ENCODE measurements around the gene ACTR5.

Gene ACTR5

DNA sequence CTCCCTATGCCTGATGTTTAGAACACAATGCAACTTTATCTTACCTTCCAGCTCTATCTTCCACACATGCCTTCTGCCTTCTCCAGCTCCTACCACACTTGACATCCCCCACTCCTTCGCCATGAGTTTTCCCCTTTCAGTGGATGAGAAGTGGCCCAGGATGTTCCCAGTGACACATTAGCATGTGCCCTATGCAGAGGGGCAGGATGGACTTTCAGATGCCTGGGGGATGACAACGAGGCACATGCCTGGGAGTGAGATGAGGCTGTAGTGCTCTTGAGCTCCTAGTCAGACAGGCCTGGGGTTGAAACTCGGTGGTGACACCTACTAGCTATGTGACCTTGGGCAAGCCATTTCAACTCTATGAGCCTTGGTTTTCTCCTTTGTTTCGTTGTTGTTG is 44.1 kb upstream of the ACTR5 start:
- DNase-seq (ENCODE audit: low spot score) (peak; percentile 60), ATAC-seq (ENCODE audit: low read depth) (no peak)
- H3K36me3 ChIP-seq (ENCODE audit: low read depth), result no peaks in the 10 kb centered on the region
- H3K9me3 ChIP-seq (ENCODE audit: severe bottlenecking), result no peaks in the 10 kb centered on the region
- TF ChIP-seq, protein P1, sequence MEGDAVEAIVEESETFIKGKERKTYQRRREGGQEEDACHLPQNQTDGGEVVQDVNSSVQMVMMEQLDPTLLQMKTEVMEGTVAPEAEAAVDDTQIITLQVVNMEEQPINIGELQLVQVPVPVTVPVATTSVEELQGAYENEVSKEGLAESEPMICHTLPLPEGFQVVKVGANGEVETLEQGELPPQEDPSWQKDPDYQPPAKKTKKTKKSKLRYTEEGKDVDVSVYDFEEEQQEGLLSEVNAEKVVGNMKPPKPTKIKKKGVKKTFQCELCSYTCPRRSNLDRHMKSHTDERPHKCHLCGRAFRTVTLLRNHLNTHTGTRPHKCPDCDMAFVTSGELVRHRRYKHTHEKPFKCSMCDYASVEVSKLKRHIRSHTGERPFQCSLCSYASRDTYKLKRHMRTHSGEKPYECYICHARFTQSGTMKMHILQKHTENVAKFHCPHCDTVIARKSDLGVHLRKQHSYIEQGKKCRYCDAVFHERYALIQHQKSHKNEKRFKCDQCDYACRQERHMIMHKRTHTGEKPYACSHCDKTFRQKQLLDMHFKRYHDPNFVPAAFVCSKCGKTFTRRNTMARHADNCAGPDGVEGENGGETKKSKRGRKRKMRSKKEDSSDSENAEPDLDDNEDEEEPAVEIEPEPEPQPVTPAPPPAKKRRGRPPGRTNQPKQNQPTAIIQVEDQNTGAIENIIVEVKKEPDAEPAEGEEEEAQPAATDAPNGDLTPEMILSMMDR (IDR thresholded peaks at IDR 0.05; ENCODE audit: poor library complexity, severe bottlenecking), result no peak
- H3K4me1 ChIP-seq (ENCODE audit: insufficient read depth, poor library complexity, severe bottlenecking), result no peaks in the 10 kb centered on the region
- H3K4me3 ChIP-seq (ENCODE audit: severe bottlenecking), result no peak overlapping the region
- peaks cover 83% of the 10 kb centered on the region for H3K27me3 ChIP-seq (ENCODE audit: insufficient read depth, poor library complexity, severe bottlenecking)
- no peak overlapping the region for H3K27ac ChIP-seq (ENCODE audit: poor library complexity, severe bottlenecking)

DNA sequence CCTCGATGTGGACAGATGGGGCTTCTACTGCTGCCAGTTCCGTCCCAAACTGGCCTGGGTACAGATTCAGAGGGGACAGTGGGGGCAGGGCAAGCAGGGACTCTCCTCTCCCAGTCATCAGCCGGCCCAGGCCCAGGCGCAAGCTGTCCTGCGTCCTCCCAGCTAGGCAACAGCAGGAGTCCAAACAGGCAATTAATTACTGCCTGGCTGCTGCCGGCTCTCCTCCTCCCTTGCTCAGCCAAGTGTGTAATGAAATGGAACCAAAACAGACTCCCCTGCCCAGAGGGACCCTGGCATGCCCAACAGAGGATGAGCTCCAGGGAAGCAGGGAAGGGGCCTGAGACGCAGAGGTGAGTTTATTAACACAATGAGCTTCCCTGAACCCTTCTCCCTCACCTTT is 41.8 kb upstream of the ACTR5 start:
- Histone ChIP-seq H3K4me1 (ENCODE audit: insufficient read depth, poor library complexity, severe bottlenecking) (no peaks in the 10 kb centered on the region), H3K9me3 (ENCODE audit: severe bottlenecking) (no peaks in the 10 kb centered on the region), H3K36me3 (ENCODE audit: low read depth) (no peaks in the 10 kb centered on the region), H3K27me3 (ENCODE audit: insufficient read depth, poor library complexity, severe bottlenecking) (peaks cover 63% of the 10 kb centered on the region), H3K4me3 (ENCODE audit: severe bottlenecking) (no peak overlapping the region), H3K27ac (ENCODE audit: poor library complexity, severe bottlenecking) (no peak overlapping the region)
- no peak for ATAC-seq (ENCODE audit: low read depth)
- TF ChIP-seq, protein P1 (IDR thresholded peaks at IDR 0.05; ENCODE audit: poor library complexity, severe bottlenecking), result no peak
- DNase-seq (ENCODE audit: low spot score), result peak; percentile 78

DNA sequence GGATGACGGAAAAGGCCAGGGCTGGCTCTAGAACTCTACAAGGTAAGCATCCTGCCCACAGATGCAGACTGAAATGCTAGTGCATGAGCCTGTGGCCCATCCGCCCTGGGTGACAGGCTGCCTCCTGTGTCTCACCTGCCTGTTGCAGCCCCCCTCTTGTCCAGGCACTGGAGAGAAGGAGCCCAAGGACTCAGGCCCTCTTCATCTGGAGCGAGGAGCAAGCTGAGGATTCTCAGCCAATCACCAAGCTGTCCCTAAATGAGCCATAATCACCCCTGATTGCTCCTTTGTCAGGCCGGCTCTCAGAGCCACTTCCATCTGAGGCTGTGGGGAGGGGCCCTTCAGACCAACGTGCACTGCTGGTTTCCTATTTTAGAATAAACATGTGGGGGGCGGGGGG is 34.0 kb upstream of the ACTR5 start:
- DNase-seq (ENCODE audit: low spot score) (no peak), ATAC-seq (ENCODE audit: low read depth) (0 out of 3 replicates have a peak, but pooled peaks have one; percentile 8)
- Histone ChIP-seq H3K4me1 (ENCODE audit: insufficient read depth, poor library complexity, severe bottlenecking) (no peaks in the 10 kb centered on the region), H3K27ac (ENCODE audit: poor library complexity, severe bottlenecking) (no peak overlapping the region), H3K9me3 (ENCODE audit: severe bottlenecking) (no peaks in the 10 kb centered on the region), H3K36me3 (ENCODE audit: low read depth) (no peaks in the 10 kb centered on the region), H3K4me3 (ENCODE audit: severe bottlenecking) (no peak overlapping the region), H3K27me3 (ENCODE audit: insufficient read depth, poor library complexity, severe bottlenecking) (peaks cover 60% of the 10 kb centered on the region)
- TF ChIP-seq, protein P1 (IDR thresholded peaks at IDR 0.05; ENCODE audit: poor library complexity, severe bottlenecking), result no peak

DNA sequence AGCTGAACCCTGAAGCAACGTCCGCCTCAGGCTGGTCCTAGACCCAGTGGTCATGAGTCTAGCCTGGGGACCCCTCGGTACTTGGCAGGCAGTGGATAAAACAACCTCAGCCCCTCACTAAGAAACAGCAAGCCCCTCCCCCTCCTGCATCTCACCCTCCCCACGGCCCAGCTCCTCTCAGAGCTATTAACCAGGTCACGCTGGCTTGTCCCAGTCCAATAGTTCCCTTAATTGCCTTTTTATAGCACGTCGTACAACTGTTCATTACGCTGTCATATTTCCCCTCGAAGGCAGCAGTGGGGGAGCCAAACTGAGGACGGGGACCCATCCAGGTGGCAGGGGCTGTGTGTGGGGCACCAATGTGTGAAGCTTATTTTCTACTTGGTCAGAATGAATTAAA is 32.6 kb upstream of the ACTR5 start:
- Histone ChIP-seq H3K27ac (ENCODE audit: poor library complexity, severe bottlenecking) (no peak overlapping the region), H3K4me3 (ENCODE audit: severe bottlenecking) (no peak overlapping the region), H3K4me1 (ENCODE audit: insufficient read depth, poor library complexity, severe bottlenecking) (no peaks in the 10 kb centered on the region), H3K36me3 (ENCODE audit: low read depth) (no peaks in the 10 kb centered on the region), H3K9me3 (ENCODE audit: severe bottlenecking) (no peaks in the 10 kb centered on the region), H3K27me3 (ENCODE audit: insufficient read depth, poor library complexity, severe bottlenecking) (peaks cover 73% of the 10 kb centered on the region)
- TF ChIP-seq, protein P1 (IDR thresholded peaks at IDR 0.05; ENCODE audit: poor library complexity, severe bottlenecking), result no peak
- ATAC-seq (ENCODE audit: low read depth) (no peak), DNase-seq (ENCODE audit: low spot score) (no peak)

DNA sequence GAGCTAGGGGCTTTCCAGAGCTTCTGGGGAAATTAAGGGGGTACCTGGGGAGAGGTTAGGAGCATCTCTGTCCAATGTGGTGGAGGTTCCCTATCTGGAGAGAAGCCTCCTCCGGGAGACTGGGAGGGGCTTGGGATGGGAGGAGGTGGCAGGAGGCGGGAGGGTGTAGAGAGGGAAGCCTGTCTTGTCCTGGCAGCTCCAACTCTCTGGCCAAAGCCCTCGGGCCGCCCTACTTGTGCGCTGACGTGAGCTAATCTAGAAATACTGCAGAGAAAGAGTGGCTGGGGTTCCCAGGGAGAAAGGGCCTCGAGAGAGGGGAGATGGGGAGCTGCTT is 25.6 kb upstream of the ACTR5 start:
- Histone ChIP-seq H3K36me3 (ENCODE audit: low read depth) (no peaks in the 10 kb centered on the region), H3K4me1 (ENCODE audit: insufficient read depth, poor library complexity, severe bottlenecking) (no peaks in the 10 kb centered on the region), H3K9me3 (ENCODE audit: severe bottlenecking) (no peaks in the 10 kb centered on the region), H3K27me3 (ENCODE audit: insufficient read depth, poor library complexity, severe bottlenecking) (peaks cover 100% of the 10 kb centered on the region), H3K4me3 (ENCODE audit: severe bottlenecking) (no peak overlapping the region), H3K27ac (ENCODE audit: poor library complexity, severe bottlenecking) (no peak overlapping the region)
- TF ChIP-seq, protein P1 (IDR thresholded peaks at IDR 0.05; ENCODE audit: poor library complexity, severe bottlenecking), result no peak
- DNase-seq (ENCODE audit: low spot score) (peak; percentile 77), ATAC-seq (ENCODE audit: low read depth) (0 out of 3 replicates have a peak, but pooled peaks have one; percentile 2)
